ENCODE measurements around the gene SH3PXD2A.

- TF ChIP-seq CTCF (IDR thresholded peaks at IDR 0.05; ENCODE audit: insufficient read depth, low read depth, low read length) (no peak), EZH2 (IDR thresholded peaks at IDR 0.05; ENCODE audit: insufficient read depth, low read length) (no peak)
These were observed 265.3 kb downstream of the SH3PXD2A start for GRCh38 chr10:103590060-103590459.
